ENCODE data around the gene SLC2A6. TPM values are rescaled to one million over a fixed set of nuclear protein-coding genes. Genes with fewer than 3 reads are reported as not detected.

SLC2A6 gene
- total RNA-seq, 1 experiment from 2014 or later = 18.7 TPM

- H3K4me3 Mint-ChIP-seq = no peak overlapping the region
Measured at GRCh38 chr9:133505186-133505830, 26.4 kb upstream of the SLC2A6 start.

More at GRCh38 chr9:133505186-133505830, 26.4 kb upstream of the SLC2A6 start:
- no peak overlapping the region for H3K14ac ChIP-seq (ENCODE audit: insufficient read depth, low read length)
- H4K8ac ChIP-seq (replicated peaks; ENCODE audit: insufficient read length, low read depth, low read length) = no peak overlapping the region
- no peak overlapping the region for H3K4me2 ChIP-seq (ENCODE audit: insufficient read depth, insufficient read length, low read length)
- no peak overlapping the region for H2BK5ac ChIP-seq (ENCODE audit: insufficient read length, low read length)
- no peak for TF ChIP-seq CTCF (conservative IDR thresholded peaks at IDR 0.05)
- Mint-ChIP-seq H3K9me3 (peaks cover 17 to 19% of the 10 kb centered on the region in 2 experiments), H3K36me3 (ENCODE audit: insufficient read depth in 1 of 3, low read depth in 3 of 3) (peaks cover 0 to 14% (median 4%) of the 10 kb centered on the region in 3 experiments; a peak in 5 of 7 replicates), H3K4me1 (peaks cover 8 to 11% of the 10 kb centered on the region in 2 experiments), H3K27ac (no peak overlapping the region; a peak in 1 of 7 replicates), H3K27me3 (ENCODE audit: low read depth) (peaks cover 23% of the 10 kb centered on the region)
- no peak overlapping the region for H2BK15ac ChIP-seq (ENCODE audit: low read depth, low read length)
- no peaks in the 10 kb centered on the region for H3K79me1 ChIP-seq (ENCODE audit: insufficient read depth, low read depth, low read length, poor library complexity, severe bottlenecking)
- H3K4ac ChIP-seq (ENCODE audit: low read depth, low read length) = no peak overlapping the region
- no peak overlapping the region for H4K91ac ChIP-seq (ENCODE audit: insufficient read length, low read depth, low read length)
- no peak overlapping the region for H3K56ac ChIP-seq (ENCODE audit: insufficient read length, low read depth, low read length)
- no peak overlapping the region for H3K9ac ChIP-seq (ENCODE audit: extremely low read depth, insufficient read length, low read length)
- DNase-seq = no peak
- H2AK5ac ChIP-seq (ENCODE audit: insufficient read length, low read length) = no peak overlapping the region
- no peak overlapping the region for H3T11ph ChIP-seq (ENCODE audit: low read length)
- H4K20me1 ChIP-seq (ENCODE audit: control insufficient read depth, insufficient read depth, insufficient read length) = peaks cover 3% of the 10 kb centered on the region
- H2BK12ac ChIP-seq (ENCODE audit: insufficient read length, low read depth, low read length) = no peak overlapping the region
- no peaks in the 10 kb centered on the region for H3K23me2 ChIP-seq (ENCODE audit: insufficient read length, low read depth, low read length, poor library complexity, severe bottlenecking)
- no peaks in the 10 kb centered on the region for H3K9me3 ChIP-seq (ENCODE audit: control insufficient read depth, low read depth, low read length)
- peaks cover 2% of the 10 kb centered on the region; the same call in 1 of the 2 replicates for H3K4me1 ChIP-seq (ENCODE audit: insufficient read depth, low read length)
- H3K27ac ChIP-seq (ENCODE audit: insufficient read length, low read depth, low read length) = no peak overlapping the region
- no peak overlapping the region for H2AFZ ChIP-seq (ENCODE audit: low read length)
- no peaks in the 10 kb centered on the region for H3K27me3 ChIP-seq (ENCODE audit: insufficient read depth, low read length)
- WGBS (ENCODE audit: extremely low coverage, insufficient read length, low lambda C conversion rate) = no CpG with 5 or more reads among the region's 13 CpGs
- H3K23ac ChIP-seq (ENCODE audit: insufficient read length, low read depth, low read length) = no peak overlapping the region
- H2BK20ac ChIP-seq (ENCODE audit: low read depth, low read length, poor library complexity, severe bottlenecking) = no peak overlapping the region
- H2BK120ac ChIP-seq (ENCODE audit: low read depth, low read length, poor library complexity, severe bottlenecking) = no peak overlapping the region
- H4K5ac ChIP-seq (ENCODE audit: insufficient read length, low read depth, low read length) = no peak overlapping the region
- no peak overlapping the region for H3K18ac ChIP-seq (ENCODE audit: insufficient read length, low read depth, low read length)
- H3K79me2 ChIP-seq (ENCODE audit: insufficient read depth, low read length) = no peaks in the 10 kb centered on the region
